Measurements from ENCODE around the gene PTPN13. TPM values are rescaled to one million over a fixed set of nuclear protein-coding genes. Genes with fewer than 3 reads are reported as not detected.

The PTPN13 gene, protein sequence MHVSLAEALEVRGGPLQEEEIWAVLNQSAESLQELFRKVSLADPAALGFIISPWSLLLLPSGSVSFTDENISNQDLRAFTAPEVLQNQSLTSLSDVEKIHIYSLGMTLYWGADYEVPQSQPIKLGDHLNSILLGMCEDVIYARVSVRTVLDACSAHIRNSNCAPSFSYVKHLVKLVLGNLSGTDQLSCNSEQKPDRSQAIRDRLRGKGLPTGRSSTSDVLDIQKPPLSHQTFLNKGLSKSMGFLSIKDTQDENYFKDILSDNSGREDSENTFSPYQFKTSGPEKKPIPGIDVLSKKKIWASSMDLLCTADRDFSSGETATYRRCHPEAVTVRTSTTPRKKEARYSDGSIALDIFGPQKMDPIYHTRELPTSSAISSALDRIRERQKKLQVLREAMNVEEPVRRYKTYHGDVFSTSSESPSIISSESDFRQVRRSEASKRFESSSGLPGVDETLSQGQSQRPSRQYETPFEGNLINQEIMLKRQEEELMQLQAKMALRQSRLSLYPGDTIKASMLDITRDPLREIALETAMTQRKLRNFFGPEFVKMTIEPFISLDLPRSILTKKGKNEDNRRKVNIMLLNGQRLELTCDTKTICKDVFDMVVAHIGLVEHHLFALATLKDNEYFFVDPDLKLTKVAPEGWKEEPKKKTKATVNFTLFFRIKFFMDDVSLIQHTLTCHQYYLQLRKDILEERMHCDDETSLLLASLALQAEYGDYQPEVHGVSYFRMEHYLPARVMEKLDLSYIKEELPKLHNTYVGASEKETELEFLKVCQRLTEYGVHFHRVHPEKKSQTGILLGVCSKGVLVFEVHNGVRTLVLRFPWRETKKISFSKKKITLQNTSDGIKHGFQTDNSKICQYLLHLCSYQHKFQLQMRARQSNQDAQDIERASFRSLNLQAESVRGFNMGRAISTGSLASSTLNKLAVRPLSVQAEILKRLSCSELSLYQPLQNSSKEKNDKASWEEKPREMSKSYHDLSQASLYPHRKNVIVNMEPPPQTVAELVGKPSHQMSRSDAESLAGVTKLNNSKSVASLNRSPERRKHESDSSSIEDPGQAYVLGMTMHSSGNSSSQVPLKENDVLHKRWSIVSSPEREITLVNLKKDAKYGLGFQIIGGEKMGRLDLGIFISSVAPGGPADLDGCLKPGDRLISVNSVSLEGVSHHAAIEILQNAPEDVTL (N-terminal part only)
- total RNA-seq, result 0.33 and 1.6 TPM in 2 replicates

DNA sequence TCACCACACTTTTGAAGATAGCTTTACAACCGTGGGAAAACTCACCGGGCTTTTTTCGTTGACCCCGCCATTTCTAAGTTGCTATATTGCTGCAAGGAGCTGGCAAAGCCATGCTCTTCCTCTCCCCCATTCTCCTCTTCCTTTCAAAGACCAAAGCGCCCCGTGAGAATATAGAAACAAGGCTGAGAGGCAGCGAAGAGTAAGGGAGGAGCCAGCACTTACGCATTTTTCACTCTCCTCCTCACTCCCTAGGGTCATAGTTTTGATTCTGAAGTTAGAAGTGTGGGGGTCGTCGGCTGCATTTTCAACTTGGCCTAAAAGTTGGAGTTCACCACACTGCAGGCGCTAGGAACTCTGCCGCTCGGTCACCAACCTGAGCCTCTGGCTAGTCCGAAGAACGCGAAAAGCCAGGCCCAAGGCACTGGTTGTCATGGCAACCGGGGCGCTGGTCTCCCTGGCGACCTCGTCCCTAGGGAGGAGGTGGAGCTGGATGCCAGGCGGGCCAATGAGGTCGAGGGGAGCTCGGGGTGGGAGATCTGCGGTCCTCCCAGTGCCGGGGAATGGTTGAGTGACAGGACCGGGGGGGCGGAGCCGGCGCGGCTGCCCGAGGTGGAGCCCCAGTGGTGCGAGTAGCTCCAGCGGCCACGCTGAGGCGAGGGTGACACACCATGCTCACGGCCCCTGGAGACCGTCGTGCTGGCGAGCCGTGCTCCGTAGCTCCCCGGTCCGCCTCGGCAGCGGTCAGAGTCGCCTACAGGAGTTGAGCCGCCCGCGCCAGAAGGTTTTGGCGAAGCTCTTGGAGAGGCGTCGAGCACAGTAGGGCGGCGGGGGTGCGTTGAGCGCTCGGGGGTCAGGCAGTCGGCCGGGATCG lies at the start of gene PTPN13:
Gene PTPN13 (plus strand): TSS at position 628 of the 871 bp plus-strand sequence. CDS start 40,942 bp downstream, outside the sequence.

DNA sequence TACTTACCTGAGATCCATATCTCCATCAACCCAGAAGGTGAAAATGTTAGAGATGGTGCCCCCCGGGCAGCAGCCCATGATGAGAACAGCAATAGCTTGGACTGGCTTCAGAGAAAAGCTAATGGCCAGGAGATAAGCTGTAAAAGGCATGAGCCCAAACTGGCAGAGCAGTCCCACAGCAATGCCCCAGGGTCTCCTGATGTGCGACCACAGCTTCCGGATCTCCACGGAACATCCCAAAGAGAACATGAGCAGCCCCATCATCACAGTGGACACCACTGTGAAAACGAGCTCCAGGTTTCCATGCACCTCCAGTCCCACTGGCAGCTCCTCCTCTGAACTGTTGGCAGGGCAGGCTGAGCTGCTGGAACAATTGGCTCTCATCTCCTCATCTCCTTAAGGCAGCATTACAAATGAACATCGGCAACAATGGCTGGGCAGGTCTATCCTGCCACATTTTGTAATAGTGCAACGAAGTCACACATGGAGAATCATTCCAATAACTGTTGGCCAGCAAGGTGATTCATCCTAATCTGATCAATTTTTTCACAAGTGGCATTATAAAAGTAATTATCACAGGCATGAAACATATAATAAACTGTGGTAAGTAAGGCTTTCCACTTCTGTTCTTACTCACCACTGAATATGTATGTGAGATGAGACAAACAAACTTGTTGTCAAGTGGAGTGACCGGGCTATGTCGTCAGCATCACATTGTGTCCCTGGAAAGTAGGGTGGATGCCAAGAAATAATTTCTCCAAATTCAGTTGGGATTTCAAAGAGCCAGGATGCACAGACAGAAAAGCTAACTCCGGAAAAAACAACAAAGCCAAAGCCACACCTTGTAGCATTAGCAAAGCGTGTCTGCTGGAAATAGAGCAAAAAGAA lies 254.9 kb downstream of the PTPN13 start, which contains the start of gene SLC10A6:
Gene SLC10A6 (minus strand): TSS at position 653 of the 888 bp plus-strand sequence. CDS start 269 bp downstream, at position 384.

Other genes starting within 250 kb of the PTPN13 start
- gene MAPK10, start 234.3 kb upstream of the PTPN13 start, total RNA-seq, result under 0.01 and 0.19 TPM in 2 replicates

Data from vein endothelial cell (primary cell).